Measurements from ENCODE around the gene EGFLAM. TPM values are rescaled to one million over a fixed set of nuclear protein-coding genes. Genes with fewer than 3 reads are reported as not detected.

The EGFLAM gene
- total RNA-seq, 1 donor from 2014 or later: not detected

- no peaks in the 10 kb centered on the region for H3K27me3 Mint-ChIP-seq (ENCODE audit: unreplicated experiment)
- no peaks in the 10 kb centered on the region for H3K4me1 Mint-ChIP-seq (ENCODE audit: unreplicated experiment)
- TF ChIP-seq CTCF (IDR thresholded peaks at IDR 0.05): no peak
- no peaks in the 10 kb centered on the region for H3K36me3 Mint-ChIP-seq (ENCODE audit: unreplicated experiment)
- no peak for DNase-seq (ENCODE audit: extremely low spot score, unreplicated experiment)
- H3K9me3 Mint-ChIP-seq (ENCODE audit: unreplicated experiment): peaks cover 3% of the 10 kb centered on the region
- no peak overlapping the region for H3K27ac Mint-ChIP-seq (ENCODE audit: unreplicated experiment)
- H3K4me3 Mint-ChIP-seq (ENCODE audit: unreplicated experiment): no peak overlapping the region
These were observed 32.3 kb upstream of the EGFLAM start for GRCh38 chr5:38226091-38226490.

- TF ChIP-seq CTCF (IDR thresholded peaks at IDR 0.05): no peak
- Mint-ChIP-seq H3K9me3 (ENCODE audit: unreplicated experiment) (peaks cover 3% of the 10 kb centered on the region), H3K4me3 (ENCODE audit: unreplicated experiment) (no peak overlapping the region), H3K4me1 (ENCODE audit: unreplicated experiment) (no peaks in the 10 kb centered on the region), H3K36me3 (ENCODE audit: unreplicated experiment) (no peaks in the 10 kb centered on the region), H3K27me3 (ENCODE audit: unreplicated experiment) (peaks cover 3% of the 10 kb centered on the region), H3K27ac (ENCODE audit: unreplicated experiment) (no peak overlapping the region)
- DNase-seq (ENCODE audit: extremely low spot score, unreplicated experiment): no peak
These were observed 29.4 kb upstream of the EGFLAM start for GRCh38 chr5:38228914-38229313.

- no peak overlapping the region for H3K27ac Mint-ChIP-seq (ENCODE audit: unreplicated experiment)
- DNase-seq (ENCODE audit: extremely low spot score, unreplicated experiment): no peak
- no peaks in the 10 kb centered on the region for H3K36me3 Mint-ChIP-seq (ENCODE audit: unreplicated experiment)
- peaks cover 3% of the 10 kb centered on the region for H3K27me3 Mint-ChIP-seq (ENCODE audit: unreplicated experiment)
- H3K9me3 Mint-ChIP-seq (ENCODE audit: unreplicated experiment): peaks cover 3% of the 10 kb centered on the region
- H3K4me3 Mint-ChIP-seq (ENCODE audit: unreplicated experiment): no peak overlapping the region
- H3K4me1 Mint-ChIP-seq (ENCODE audit: unreplicated experiment): no peaks in the 10 kb centered on the region
- no peak for TF ChIP-seq CTCF (IDR thresholded peaks at IDR 0.05)
These were observed 23.6 kb upstream of the EGFLAM start for GRCh38 chr5:38234737-38235136.

- peaks cover 14% of the 10 kb centered on the region for H3K27me3 Mint-ChIP-seq (ENCODE audit: unreplicated experiment)
- no peak overlapping the region for H3K4me3 Mint-ChIP-seq (ENCODE audit: unreplicated experiment)
- H3K9me3 Mint-ChIP-seq (ENCODE audit: unreplicated experiment): peaks cover 3% of the 10 kb centered on the region
- TF ChIP-seq CTCF (IDR thresholded peaks at IDR 0.05): no peak
- no peak for DNase-seq (ENCODE audit: extremely low spot score, unreplicated experiment)
- no peaks in the 10 kb centered on the region for H3K4me1 Mint-ChIP-seq (ENCODE audit: unreplicated experiment)
- no peaks in the 10 kb centered on the region for H3K36me3 Mint-ChIP-seq (ENCODE audit: unreplicated experiment)
- H3K27ac Mint-ChIP-seq (ENCODE audit: unreplicated experiment): no peak overlapping the region
These were observed 20.7 kb upstream of the EGFLAM start for GRCh38 chr5:38237681-38238080.

GRCh38 chr5:38240212-38240611 lies 18.1 kb upstream of the EGFLAM start:
- DNase-seq (ENCODE audit: extremely low spot score, unreplicated experiment): no peak
- Mint-ChIP-seq H3K4me3 (ENCODE audit: unreplicated experiment) (no peak overlapping the region), H3K27ac (ENCODE audit: unreplicated experiment) (no peak overlapping the region), H3K36me3 (ENCODE audit: unreplicated experiment) (no peaks in the 10 kb centered on the region), H3K9me3 (ENCODE audit: unreplicated experiment) (no peaks in the 10 kb centered on the region), H3K4me1 (ENCODE audit: unreplicated experiment) (no peaks in the 10 kb centered on the region), H3K27me3 (ENCODE audit: unreplicated experiment) (peaks cover 17% of the 10 kb centered on the region)
- no peak for TF ChIP-seq CTCF (IDR thresholded peaks at IDR 0.05)

Data from osteocyte (in vitro differentiated cells).